Mesendoderm (in vitro differentiated cells): ENCODE data around the gene PHF19.

Source experiments
- DNase-seq: peaks from one replicate; pipeline ENCODE4 v3.0.0; 2013
- H2AK5ac ChIP-seq: 2 replicates; pipeline ENCODE4 v1.6.1; 2013; ENCODE audit warnings: low read length, inconsistent platforms
- H2BK120ac ChIP-seq: 2 replicates; pipeline ENCODE4 v1.6.1; 2013; ENCODE audit warnings: low read depth, mild to moderate bottlenecking, low read length, moderate library complexity, mixed read lengths
- H2BK15ac ChIP-seq: replicated peaks from 2 replicates; pipeline ENCODE4 v1.6.1; 2013; ENCODE audit warnings: low read depth, mild to moderate bottlenecking, moderate library complexity
- H2BK5ac ChIP-seq: 2 replicates; pipeline ENCODE4 v1.6.1; 2013; ENCODE audit warnings: low read length, inconsistent platforms
- H3K18ac ChIP-seq: 2 replicates; pipeline ENCODE4 v1.6.1; 2013; ENCODE audit warnings: mild to moderate bottlenecking, low read length, mixed read lengths
- H3K23ac ChIP-seq: one replicate; pipeline ENCODE4 v1.6.1; 2013; ENCODE audit warnings: low read length
- H3K27ac ChIP-seq: 2 replicates; pipeline ENCODE4 v1.5.1; 2013; ENCODE audit warnings: low read depth, mild to moderate bottlenecking, inconsistent platforms, low read length, moderate library complexity
- H3K27me3 ChIP-seq: 2 replicates; pipeline ENCODE4 v1.6.1; 2013; ENCODE audit warnings: low read length, control low read depth, mild to moderate bottlenecking, inconsistent platforms; ENCODE audit not compliant: insufficient read depth, poor library complexity
- H3K36me3 ChIP-seq: 2 replicates; pipeline ENCODE4 v1.6.1; 2013; ENCODE audit warnings: low read length, inconsistent platforms; ENCODE audit not compliant: control insufficient read depth, insufficient read depth
- H3K4ac ChIP-seq: one replicate; pipeline ENCODE4 v1.6.1; 2013; ENCODE audit warnings: low read depth, mild to moderate bottlenecking, low read length, moderate library complexity
- H3K4me1 ChIP-seq: 2 replicates; pipeline ENCODE4 v1.6.1; 2013; ENCODE audit warnings: low read depth, low read length, inconsistent platforms; ENCODE audit not compliant: control insufficient read depth
- H3K4me2 ChIP-seq: 2 replicates; pipeline ENCODE4 v1.6.1; 2013; ENCODE audit warnings: low read length
- H3K4me3 ChIP-seq: 2 replicates; pipeline ENCODE4 v1.5.1; 2013; ENCODE audit warnings: mild to moderate bottlenecking, low read length
- H3K56ac ChIP-seq: one replicate; pipeline ENCODE4 v1.6.1; 2013; ENCODE audit warnings: low read length
- H3K79me1 ChIP-seq: 2 replicates; pipeline ENCODE4 v1.6.1; 2013; ENCODE audit warnings: low read length, inconsistent platforms
- H3K79me2 ChIP-seq: 2 replicates; pipeline ENCODE4 v1.6.1; 2013; ENCODE audit warnings: mild to moderate bottlenecking, low read length; ENCODE audit not compliant: control insufficient read depth, insufficient read depth
- H3K9ac ChIP-seq: 2 replicates; pipeline ENCODE4 v1.6.1; 2013; ENCODE audit warnings: low read length, inconsistent platforms
- H4K5ac ChIP-seq: one replicate; pipeline ENCODE4 v1.6.1; 2013; ENCODE audit warnings: low read length
- H4K8ac ChIP-seq: one replicate; pipeline ENCODE4 v1.6.1; 2013; ENCODE audit warnings: low read depth, mild to moderate bottlenecking, control low read depth, low read length, moderate library complexity
- WGBS: extraction: QIAGEN DNeasy Blood & Tissue Kit; methylation state at CpG from one replicate; pipeline ENCODE4 v1.1.7; 2013; ENCODE audit warnings: low lambda C conversion rate, missing lambda C conversion rate; ENCODE audit not compliant: insufficient coverage; ENCODE audit errors: extremely low coverage; 5-methylcytosine and 5-hydroxymethylcytosine counted together

Gene PHF19

GRCh38 chr9:120829650-120830049 is 47.3 kb downstream of the PHF19 start:
- H3K27ac ChIP-seq: no peak overlapping the region
- H4K5ac ChIP-seq: no peak overlapping the region
- no peak for DNase-seq
- H4K8ac ChIP-seq: no peak overlapping the region
- H3K79me2 ChIP-seq: no peaks in the 10 kb centered on the region
- H3K4me2 ChIP-seq: no peak overlapping the region
- no peak overlapping the region for H2BK15ac ChIP-seq
- H3K4me3 ChIP-seq: no peak overlapping the region
- H3K18ac ChIP-seq: no peak overlapping the region
- H2BK5ac ChIP-seq: no peak overlapping the region
- WGBS: no CpG with 5 or more reads among the region's 1 CpG
- H3K79me1 ChIP-seq: peaks cover 3% of the 10 kb centered on the region
- H2BK120ac ChIP-seq: no peak overlapping the region
- no peak overlapping the region for H3K9ac ChIP-seq
- H3K23ac ChIP-seq: no peak overlapping the region
- H2AK5ac ChIP-seq: no peak overlapping the region
- H3K4ac ChIP-seq: no peak overlapping the region
- no peaks in the 10 kb centered on the region for H3K4me1 ChIP-seq
- no peaks in the 10 kb centered on the region for H3K27me3 ChIP-seq
- peaks cover 6% of the 10 kb centered on the region for H3K36me3 ChIP-seq
- H3K56ac ChIP-seq: no peak overlapping the region

- no peak overlapping the region for H3K9ac ChIP-seq
- H2BK120ac ChIP-seq: no peak overlapping the region
- WGBS: no CpG with 5 or more reads among the region's 4 CpGs
- no peak overlapping the region for H3K4me3 ChIP-seq
- H2AK5ac ChIP-seq: no peak overlapping the region
- H2BK15ac ChIP-seq: no peak overlapping the region
- no peak overlapping the region for H3K4ac ChIP-seq
- no peak overlapping the region for H4K8ac ChIP-seq
- H3K27ac ChIP-seq: no peak overlapping the region
- no peak for DNase-seq
- H3K4me2 ChIP-seq: no peak overlapping the region
- no peak overlapping the region for H2BK5ac ChIP-seq
- no peaks in the 10 kb centered on the region for H3K79me1 ChIP-seq
- no peak overlapping the region for H3K18ac ChIP-seq
- peaks cover 12% of the 10 kb centered on the region for H3K36me3 ChIP-seq
- no peak overlapping the region for H4K5ac ChIP-seq
- no peak overlapping the region for H3K23ac ChIP-seq
- no peak overlapping the region for H3K56ac ChIP-seq
- H3K27me3 ChIP-seq: no peaks in the 10 kb centered on the region
- H3K79me2 ChIP-seq: no peaks in the 10 kb centered on the region
- no peaks in the 10 kb centered on the region for H3K4me1 ChIP-seq
Measured at GRCh38 chr9:120820095-120820494, 56.9 kb downstream of the PHF19 start.

GRCh38 chr9:120818595-120818994 is 58.4 kb downstream of the PHF19 start:
- no peak overlapping the region for H3K4ac ChIP-seq
- no peak overlapping the region for H3K56ac ChIP-seq
- no peaks in the 10 kb centered on the region for H3K79me1 ChIP-seq
- no peak overlapping the region for H3K18ac ChIP-seq
- no peak overlapping the region for H3K23ac ChIP-seq
- H2BK15ac ChIP-seq: no peak overlapping the region
- no peak overlapping the region for H3K4me2 ChIP-seq
- H3K36me3 ChIP-seq: peaks cover 12% of the 10 kb centered on the region
- H2AK5ac ChIP-seq: no peak overlapping the region
- no peak overlapping the region for H2BK5ac ChIP-seq
- H3K9ac ChIP-seq: no peak overlapping the region
- WGBS: no CpG with 5 or more reads among the region's 1 CpG
- H3K27ac ChIP-seq: no peak overlapping the region
- H3K4me1 ChIP-seq: no peaks in the 10 kb centered on the region
- H3K4me3 ChIP-seq: no peak overlapping the region
- H4K5ac ChIP-seq: no peak overlapping the region
- no peak for DNase-seq
- no peaks in the 10 kb centered on the region for H3K79me2 ChIP-seq
- H2BK120ac ChIP-seq: no peak overlapping the region
- H3K27me3 ChIP-seq: no peaks in the 10 kb centered on the region
- H4K8ac ChIP-seq: no peak overlapping the region

- no peaks in the 10 kb centered on the region for H3K79me1 ChIP-seq
- H2BK120ac ChIP-seq: no peak overlapping the region
- no peak overlapping the region for H2AK5ac ChIP-seq
- H3K56ac ChIP-seq: no peak overlapping the region
- no peak overlapping the region for H3K9ac ChIP-seq
- H2BK15ac ChIP-seq: no peak overlapping the region
- H3K27me3 ChIP-seq: no peaks in the 10 kb centered on the region
- H3K27ac ChIP-seq: no peak overlapping the region
- H3K4me2 ChIP-seq: no peak overlapping the region
- H3K79me2 ChIP-seq: no peaks in the 10 kb centered on the region
- peaks cover 1% of the 10 kb centered on the region for H3K36me3 ChIP-seq
- no CpG with 5 or more reads among the region's 4 CpGs for WGBS
- H3K4me3 ChIP-seq: no peak overlapping the region
- H4K8ac ChIP-seq: no peak overlapping the region
- no peak overlapping the region for H2BK5ac ChIP-seq
- no peak for DNase-seq
- H3K4me1 ChIP-seq: no peaks in the 10 kb centered on the region
- H4K5ac ChIP-seq: no peak overlapping the region
- no peak overlapping the region for H3K23ac ChIP-seq
- H3K4ac ChIP-seq: no peak overlapping the region
- H3K18ac ChIP-seq: no peak overlapping the region
Measured at GRCh38 chr9:120815075-120815474, 61.9 kb downstream of the PHF19 start.

- no peaks in the 10 kb centered on the region for H3K79me1 ChIP-seq
- no peak overlapping the region for H2BK15ac ChIP-seq
- H4K5ac ChIP-seq: no peak overlapping the region
- H2BK120ac ChIP-seq: no peak overlapping the region
- H3K56ac ChIP-seq: no peak overlapping the region
- H3K27me3 ChIP-seq: no peaks in the 10 kb centered on the region
- H3K36me3 ChIP-seq: no peaks in the 10 kb centered on the region
- no peak overlapping the region for H3K23ac ChIP-seq
- H3K4ac ChIP-seq: no peak overlapping the region
- no peak for DNase-seq
- H2AK5ac ChIP-seq: no peak overlapping the region
- H3K27ac ChIP-seq: no peak overlapping the region
- no peaks in the 10 kb centered on the region for H3K79me2 ChIP-seq
- H3K4me2 ChIP-seq: no peak overlapping the region
- no peak overlapping the region for H4K8ac ChIP-seq
- no peaks in the 10 kb centered on the region for H3K4me1 ChIP-seq
- H3K18ac ChIP-seq: no peak overlapping the region
- no peak overlapping the region for H3K9ac ChIP-seq
- no peak overlapping the region for H3K4me3 ChIP-seq
- H2BK5ac ChIP-seq: no peak overlapping the region
Measured at GRCh38 chr9:120808931-120809330, 68.1 kb downstream of the PHF19 start.

GRCh38 chr9:120807607-120808379 is 69.2 kb downstream of the PHF19 start:
- Histone ChIP-seq H2AK5ac (no peak overlapping the region), H3K4ac (no peak overlapping the region), H3K79me2 (no peaks in the 10 kb centered on the region), H3K56ac (no peak overlapping the region), H4K5ac (no peak overlapping the region), H2BK5ac (no peak overlapping the region), H3K23ac (no peak overlapping the region), H3K4me2 (no peak overlapping the region), H2BK15ac (no peak overlapping the region), H3K4me1 (no peaks in the 10 kb centered on the region), H3K27ac (no peak overlapping the region), H2BK120ac (no peak overlapping the region), H3K27me3 (no peaks in the 10 kb centered on the region), H3K4me3 (no peak overlapping the region), H3K18ac (no peak overlapping the region), H3K79me1 (no peaks in the 10 kb centered on the region), H3K9ac (no peak overlapping the region), H4K8ac (no peak overlapping the region), H3K36me3 (no peaks in the 10 kb centered on the region)
- DNase-seq: no peak
